Neural cell (in vitro differentiated cells): Measurements from ENCODE around the gene HUS1B.

Experiments used
- CTCF ChIP-seq: fragments of 450-650 bp; IDR thresholded peaks from 2 replicates; pipeline ENCODE4 v1.5.1; 2014; ENCODE audit warnings: antibody characterized with exemption, mild to moderate bottlenecking, moderate library complexity; ENCODE audit not compliant: poor library complexity, severe bottlenecking
- EZH2 ChIP-seq: fragments of 200-600, 300-800 bp; shearing (Covaris generic), sonication (generic); IDR thresholded peaks from 2 replicates; pipeline ENCODE4 v1.6.1; 2014; ENCODE audit warnings: antibody characterized with exemption, low read length, borderline replicate concordance, mild to moderate bottlenecking; ENCODE audit not compliant: insufficient read depth, poor library complexity, severe bottlenecking
- POLR2AphosphoS5 ChIP-seq: IDR thresholded peaks from 2 replicates; pipeline ENCODE4 v1.6.1; 2012
- REST ChIP-seq: IDR thresholded peaks from 2 replicates; pipeline ENCODE4 v1.6.1; 2012; ENCODE audit warnings: borderline replicate concordance
- TAF1 ChIP-seq: IDR thresholded peaks from 2 replicates; pipeline ENCODE4 v1.6.1; 2012; ENCODE audit warnings: low read depth

GRCh38 chr6:674956-675355 is 18.1 kb upstream of the HUS1B start:
- TF ChIP-seq CTCF (no peak), REST (no peak), POLR2AphosphoS5 (no peak), TAF1 (no peak), EZH2 (no peak)
